ENCODE measurements around the gene PILRB.
A peak's percentile ranks its signal among the peaks of the same experiment; 100 is the strongest.
"Not testable (repeated sequence)": the region's sequence is repeated elsewhere in the genome, so short reads cannot be mapped to it uniquely, and the experiment has no call there.

The PILRB gene

DNA sequence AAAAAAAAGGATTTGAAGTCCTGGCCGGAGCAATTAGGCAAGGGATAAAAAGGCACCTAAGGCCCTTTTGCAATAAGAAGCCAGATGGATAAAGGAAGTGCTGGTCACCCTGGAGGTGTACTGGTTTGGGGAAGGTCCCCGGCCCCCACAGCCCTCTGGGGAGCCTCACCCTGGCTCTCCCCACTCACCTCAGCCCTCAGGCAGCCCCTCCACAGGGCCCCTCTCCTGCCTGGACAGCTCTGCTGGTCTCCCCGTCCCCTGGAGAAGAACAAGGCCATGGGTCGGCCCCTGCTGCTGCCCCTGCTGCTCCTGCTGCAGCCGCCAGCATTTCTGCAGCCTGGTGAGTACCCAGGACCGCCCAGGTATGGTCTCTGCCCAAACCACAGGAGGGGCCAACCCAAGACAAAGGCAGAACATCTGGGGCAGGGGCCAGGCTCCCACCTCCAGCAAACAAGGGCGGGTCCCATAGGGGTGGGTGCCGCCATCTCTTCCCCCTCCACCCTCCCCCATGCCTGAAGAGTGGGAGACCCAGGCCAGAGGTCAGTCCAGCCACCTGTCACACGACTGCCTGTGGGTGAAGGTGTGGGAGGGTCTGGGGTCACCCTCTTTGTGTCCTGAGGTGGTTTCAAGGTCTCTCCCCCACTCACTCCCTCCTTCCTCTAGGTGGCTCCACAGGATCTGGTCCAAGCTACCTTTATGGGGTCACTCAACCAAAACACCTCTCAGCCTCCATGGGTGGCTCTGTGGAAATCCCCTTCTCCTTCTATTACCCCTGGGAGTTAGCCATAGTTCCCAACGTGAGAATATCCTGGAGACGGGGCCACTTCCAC is at the start of gene PILRB:
Gene PILRB, plus strand, starts transcription at position 91 of the 830 bp plus-strand sequence. Its CDS starts 186 bp downstream, at position 277.
- no peaks in the 10 kb centered on the region for H3K9me3 Mint-ChIP-seq
- peaks cover 97% of the 10 kb centered on the region for H3K36me3 Mint-ChIP-seq
- no peak within 1 kb of the TSS for H3K4me3 Mint-ChIP-seq
- peak within 1 kb of the TSS; percentile 95 for H3K27ac Mint-ChIP-seq
- DNase-seq (ENCODE audit: low spot score in 2 of 2) (no peak), ATAC-seq (no peak)
- peaks cover 24% of the 10 kb centered on the region for H3K4me1 Mint-ChIP-seq

DNA sequence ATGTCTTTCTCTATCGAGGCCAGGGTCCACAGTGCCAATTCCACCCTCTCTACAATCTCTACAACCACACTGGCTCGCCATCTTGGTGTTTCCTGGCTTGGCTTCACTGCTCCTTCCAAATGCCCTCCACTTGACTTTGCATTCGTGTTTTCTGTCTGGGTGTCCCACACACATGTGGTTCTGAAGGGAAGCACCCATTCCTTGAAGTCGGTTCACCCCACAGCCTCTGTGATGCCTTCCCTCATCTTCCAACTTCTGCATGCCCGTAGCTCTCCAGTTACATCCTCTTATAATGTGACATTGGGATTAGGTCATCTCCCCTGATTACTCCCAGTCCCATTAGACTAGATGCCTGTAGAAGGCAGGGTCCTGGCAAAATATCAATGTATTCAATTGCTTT is 39.6 kb upstream of the PILRB start:
- not testable (repeated sequence) for ATAC-seq; DNase-seq (ENCODE audit: low spot score in 2 of 2); H3K9me3 Mint-ChIP-seq
- Mint-ChIP-seq H3K36me3 (peaks cover 36% of the 10 kb centered on the region), H3K4me3 (peak overlapping the region; percentile 63), H3K27ac (peak overlapping the region; percentile 75), H3K4me1 (peaks cover 16% of the 10 kb centered on the region)

DNA sequence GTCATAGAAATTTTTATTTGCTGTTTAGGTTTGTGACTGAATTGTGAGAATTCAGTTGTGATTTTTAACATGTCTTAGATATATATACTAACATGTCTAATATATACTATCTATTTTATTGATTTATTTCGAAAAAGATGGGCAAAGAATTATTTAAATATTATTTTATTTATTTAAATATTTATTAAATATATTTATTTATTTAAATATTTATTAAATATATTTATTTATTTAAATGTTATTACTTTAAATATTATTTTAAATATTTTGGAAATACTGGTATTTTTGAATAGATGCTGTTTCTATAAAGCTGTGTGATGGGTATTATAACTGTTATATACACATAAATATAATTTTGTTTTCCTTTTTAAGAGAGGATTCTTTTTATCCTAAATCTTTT is 36.3 kb upstream of the PILRB start:
- H3K27ac Mint-ChIP-seq; H3K9me3 Mint-ChIP-seq; H3K4me3 Mint-ChIP-seq; ATAC-seq; DNase-seq (ENCODE audit: low spot score in 2 of 2): not testable (repeated sequence)
- Mint-ChIP-seq H3K36me3 (peaks cover 69% of the 10 kb centered on the region), H3K4me1 (peaks cover 16% of the 10 kb centered on the region)

DNA sequence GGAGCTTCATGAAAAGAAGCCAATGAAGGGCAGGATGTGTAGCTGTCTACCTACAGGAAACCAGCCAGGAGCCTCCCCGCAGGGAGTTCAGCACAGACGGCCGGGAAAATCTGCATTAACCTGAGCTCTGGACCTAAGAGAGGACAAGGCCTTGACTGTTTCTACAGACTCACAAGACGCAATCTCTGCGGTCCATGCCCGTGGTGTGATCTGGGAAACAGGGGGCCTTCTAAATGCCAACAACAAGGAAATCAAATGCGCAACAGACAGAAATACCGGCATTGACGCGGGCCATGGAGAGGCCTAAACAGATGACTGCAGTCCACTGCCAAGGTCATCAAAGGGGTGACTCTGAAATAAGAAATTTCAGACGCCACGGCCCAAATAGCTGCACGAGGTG is 33.7 kb upstream of the PILRB start:
- not testable (repeated sequence) for H3K4me1 Mint-ChIP-seq; H3K9me3 Mint-ChIP-seq; ATAC-seq; H3K4me3 Mint-ChIP-seq; DNase-seq (ENCODE audit: low spot score in 2 of 2); H3K27ac Mint-ChIP-seq
- peaks cover 87% of the 10 kb centered on the region for H3K36me3 Mint-ChIP-seq

DNA sequence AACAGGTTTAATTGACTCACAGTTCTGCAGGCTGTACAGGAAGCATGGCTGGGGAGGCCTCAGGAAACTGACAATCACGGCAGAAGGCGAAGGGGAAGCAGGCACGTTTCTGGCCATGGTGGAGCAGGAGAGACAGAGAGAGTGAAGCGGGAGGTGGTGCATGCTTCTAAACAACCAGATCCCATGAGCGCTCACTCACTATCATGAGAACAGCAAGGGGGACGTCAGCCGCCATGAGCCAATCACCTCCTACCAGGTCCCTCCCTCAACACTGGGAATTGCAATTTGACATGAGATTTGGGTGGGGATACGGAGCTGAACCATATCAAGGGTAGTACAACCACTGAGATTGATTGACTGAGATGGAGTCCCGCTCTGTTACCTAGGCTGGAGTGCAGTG is 32.2 kb upstream of the PILRB start:
- not testable (repeated sequence) for H3K9me3 Mint-ChIP-seq; H3K4me3 Mint-ChIP-seq; ATAC-seq; H3K4me1 Mint-ChIP-seq; DNase-seq (ENCODE audit: low spot score in 2 of 2); H3K27ac Mint-ChIP-seq
- peaks cover 93% of the 10 kb centered on the region for H3K36me3 Mint-ChIP-seq

DNA sequence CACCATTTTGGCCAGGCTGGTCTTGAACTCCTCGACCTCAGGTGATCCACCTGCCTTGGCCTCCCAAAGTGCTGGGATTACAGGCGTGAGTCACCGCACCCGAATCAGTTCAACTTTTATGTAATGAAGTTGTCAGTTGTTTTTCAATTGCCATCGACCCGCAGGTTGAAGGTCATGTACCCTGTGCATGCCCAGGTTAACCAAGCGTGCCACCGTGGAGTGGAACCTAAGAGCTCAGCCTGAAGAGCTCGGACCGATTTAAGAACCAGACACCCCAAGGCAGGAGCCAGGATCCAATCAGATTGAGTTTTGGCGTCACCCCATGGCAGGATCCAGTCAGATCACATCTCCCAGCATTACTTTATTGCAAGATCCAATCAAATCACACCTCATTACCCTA is 31.0 kb upstream of the PILRB start:
- not testable (repeated sequence) for H3K4me1 Mint-ChIP-seq; DNase-seq (ENCODE audit: low spot score in 2 of 2); H3K9me3 Mint-ChIP-seq; H3K27ac Mint-ChIP-seq; H3K4me3 Mint-ChIP-seq; ATAC-seq
- peaks cover 91% of the 10 kb centered on the region for H3K36me3 Mint-ChIP-seq

DNA sequence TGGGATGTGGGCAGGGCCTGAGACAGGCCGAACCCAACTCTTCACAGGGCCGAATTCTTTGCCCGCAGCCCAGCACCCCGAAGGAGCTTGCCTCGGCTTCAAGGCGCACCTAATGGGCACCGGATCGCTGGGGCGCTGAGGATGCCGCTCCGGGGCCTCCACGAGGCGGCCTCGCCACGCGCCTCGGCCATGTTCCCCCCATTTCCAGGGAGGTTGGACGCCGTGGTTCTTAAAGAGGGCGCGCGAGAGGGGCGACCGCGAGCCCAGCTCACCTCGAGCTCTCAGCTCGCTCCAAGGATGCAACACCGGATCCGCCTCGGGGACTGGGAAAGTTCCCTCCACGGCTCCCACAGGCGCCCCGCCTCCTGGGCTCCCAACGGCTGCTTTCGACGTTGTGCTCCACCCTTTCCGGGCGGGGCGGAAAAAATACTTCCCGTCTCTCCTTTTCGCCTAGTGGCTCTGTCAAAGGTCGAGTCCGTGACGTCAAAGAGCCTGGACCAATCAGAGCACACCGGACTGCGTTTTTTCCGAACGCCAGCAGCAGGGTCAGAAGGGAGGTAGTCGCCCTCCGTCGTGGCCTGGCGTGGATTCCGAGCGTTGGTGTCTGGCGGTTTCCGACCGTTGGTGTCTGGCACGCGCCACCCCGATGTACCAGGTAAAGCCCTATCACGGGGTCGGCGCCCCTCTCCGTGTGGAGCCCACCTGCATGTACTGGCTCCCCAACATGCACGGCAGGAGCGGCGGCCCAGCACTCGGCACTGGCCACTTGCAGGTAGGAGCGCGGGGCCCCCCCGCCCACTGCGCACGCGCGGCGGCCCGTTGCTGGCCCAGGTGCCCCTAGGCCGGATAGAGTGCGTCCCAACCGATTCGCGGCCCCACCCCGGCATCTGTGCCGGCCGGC is 22.1 kb upstream of the PILRB start:
- ATAC-seq: peak; percentile 98
- H3K4me1 Mint-ChIP-seq, H3K9me3 Mint-ChIP-seq: not testable (repeated sequence)
- Mint-ChIP-seq H3K27ac (peak overlapping the region; percentile 94), H3K4me3 (peak overlapping the region; percentile 88), H3K36me3 (peaks cover 63% of the 10 kb centered on the region)
- DNase-seq (ENCODE audit: low spot score in 2 of 2): peak; percentile 80 to 94

DNA sequence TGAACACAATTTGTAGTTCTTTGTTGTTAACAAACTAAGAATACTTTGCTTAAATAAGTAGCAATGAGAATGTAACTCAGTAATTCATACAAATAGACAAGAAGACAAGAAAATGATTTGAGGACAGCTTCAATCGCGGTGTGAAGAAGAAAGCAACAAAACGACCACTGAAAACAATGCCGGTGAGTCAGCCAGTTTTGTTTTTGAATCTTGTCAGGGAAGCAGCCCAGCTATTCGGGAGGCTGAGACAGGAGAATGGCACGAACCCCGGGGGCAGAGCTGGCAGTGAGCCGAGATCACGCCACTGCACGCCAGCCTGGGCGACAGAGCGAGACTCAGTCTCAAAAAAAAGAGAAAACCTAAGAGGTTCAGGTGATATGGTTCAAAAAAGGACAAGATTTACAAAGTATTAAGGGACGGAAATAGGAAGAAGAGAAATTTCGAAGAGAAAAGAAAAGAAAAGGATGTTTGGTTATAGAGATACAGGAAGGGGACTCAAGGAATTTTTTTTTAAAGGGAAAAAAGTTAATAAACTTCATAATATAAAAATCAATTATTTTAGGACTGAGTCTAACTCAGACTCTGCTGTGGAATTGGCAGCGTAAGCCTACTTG is 19.7 kb upstream of the PILRB start:
- H3K27ac Mint-ChIP-seq; ATAC-seq; H3K9me3 Mint-ChIP-seq; DNase-seq (ENCODE audit: low spot score in 2 of 2): not testable (repeated sequence)
- H3K4me1 Mint-ChIP-seq: peaks cover 17% of the 10 kb centered on the region
- H3K36me3 Mint-ChIP-seq: peaks cover 74% of the 10 kb centered on the region
- peak overlapping the region; percentile 88 for H3K4me3 Mint-ChIP-seq

DNA sequence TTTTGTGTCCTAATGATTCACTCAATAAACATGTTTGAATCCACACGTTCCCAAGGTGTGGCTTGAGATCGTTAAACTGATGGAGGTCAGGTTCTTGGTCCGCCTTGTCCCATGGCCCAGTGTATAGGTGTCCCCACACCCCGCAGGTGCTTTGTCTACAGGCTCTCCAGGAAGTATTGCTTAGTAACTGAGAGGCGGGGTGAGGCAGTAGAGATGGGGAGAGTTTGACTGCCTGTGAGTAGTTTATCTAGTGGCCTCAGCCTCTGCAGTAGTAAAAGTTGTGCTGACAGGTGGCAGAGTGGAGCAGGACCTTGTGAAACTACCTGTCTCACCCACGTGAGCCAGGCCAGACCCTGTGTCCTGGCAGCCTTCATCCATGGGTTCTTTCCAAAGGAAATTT is 16.6 kb upstream of the PILRB start:
- peaks cover 30% of the 10 kb centered on the region for H3K4me1 Mint-ChIP-seq
- ATAC-seq; H3K4me3 Mint-ChIP-seq; H3K9me3 Mint-ChIP-seq; DNase-seq (ENCODE audit: low spot score in 2 of 2): not testable (repeated sequence)
- H3K36me3 Mint-ChIP-seq: peaks cover 92% of the 10 kb centered on the region
- H3K27ac Mint-ChIP-seq: peak overlapping the region; percentile 10

DNA sequence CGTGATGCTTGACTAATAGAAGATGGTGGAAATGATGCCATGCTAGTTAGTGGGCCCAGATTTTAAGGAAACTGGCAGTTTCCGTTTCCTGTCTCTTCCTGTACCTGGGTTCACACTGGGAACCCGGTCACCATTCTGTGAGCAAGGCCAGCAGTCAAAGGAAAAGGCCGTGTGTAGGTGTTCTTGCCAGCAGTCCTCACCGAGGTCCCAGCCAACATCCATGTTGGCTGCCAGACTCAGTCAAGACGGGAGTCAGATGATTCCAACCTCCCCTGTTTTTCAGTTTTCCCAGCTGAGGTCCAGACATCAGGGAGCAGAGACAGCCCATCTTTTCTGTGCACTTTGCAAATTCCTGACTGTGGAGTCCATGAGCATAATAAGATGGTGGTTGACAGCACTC is 15.2 kb upstream of the PILRB start:
- DNase-seq (ENCODE audit: low spot score in 2 of 2) (no peak), ATAC-seq (no peak)
- Mint-ChIP-seq H3K4me1 (peaks cover 30% of the 10 kb centered on the region), H3K9me3 (no peaks in the 10 kb centered on the region), H3K36me3 (peaks cover 100% of the 10 kb centered on the region), H3K4me3 (no peak overlapping the region), H3K27ac (peak overlapping the region; percentile 5)

DNA sequence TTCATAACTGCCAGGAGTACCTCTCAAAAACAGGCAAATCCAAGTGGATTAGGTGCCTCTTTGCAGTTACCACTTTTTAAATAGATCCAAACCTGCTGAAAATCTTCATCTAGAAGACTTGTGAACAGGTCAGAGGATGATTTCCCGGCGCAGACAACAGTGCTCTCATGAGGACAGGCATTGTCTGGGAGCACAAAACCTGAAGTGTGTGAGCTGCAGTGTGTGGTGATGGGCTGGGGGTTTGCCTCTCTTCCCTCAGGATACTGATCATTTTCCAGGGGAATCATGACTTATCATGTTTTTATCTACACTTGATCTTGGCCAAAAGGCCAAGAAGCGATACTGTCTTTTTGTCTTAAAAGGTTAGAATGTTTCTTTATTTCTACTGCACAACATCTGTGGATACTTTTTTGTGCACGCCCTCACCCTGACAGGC is 13.8 kb upstream of the PILRB start:
- not testable (repeated sequence) for ATAC-seq; H3K9me3 Mint-ChIP-seq; DNase-seq (ENCODE audit: low spot score in 2 of 2)
- H3K27ac Mint-ChIP-seq: peak overlapping the region; percentile 95
- peaks cover 30% of the 10 kb centered on the region for H3K4me1 Mint-ChIP-seq
- peak overlapping the region; percentile 71 for H3K4me3 Mint-ChIP-seq
- H3K36me3 Mint-ChIP-seq: peaks cover 100% of the 10 kb centered on the region

DNA sequence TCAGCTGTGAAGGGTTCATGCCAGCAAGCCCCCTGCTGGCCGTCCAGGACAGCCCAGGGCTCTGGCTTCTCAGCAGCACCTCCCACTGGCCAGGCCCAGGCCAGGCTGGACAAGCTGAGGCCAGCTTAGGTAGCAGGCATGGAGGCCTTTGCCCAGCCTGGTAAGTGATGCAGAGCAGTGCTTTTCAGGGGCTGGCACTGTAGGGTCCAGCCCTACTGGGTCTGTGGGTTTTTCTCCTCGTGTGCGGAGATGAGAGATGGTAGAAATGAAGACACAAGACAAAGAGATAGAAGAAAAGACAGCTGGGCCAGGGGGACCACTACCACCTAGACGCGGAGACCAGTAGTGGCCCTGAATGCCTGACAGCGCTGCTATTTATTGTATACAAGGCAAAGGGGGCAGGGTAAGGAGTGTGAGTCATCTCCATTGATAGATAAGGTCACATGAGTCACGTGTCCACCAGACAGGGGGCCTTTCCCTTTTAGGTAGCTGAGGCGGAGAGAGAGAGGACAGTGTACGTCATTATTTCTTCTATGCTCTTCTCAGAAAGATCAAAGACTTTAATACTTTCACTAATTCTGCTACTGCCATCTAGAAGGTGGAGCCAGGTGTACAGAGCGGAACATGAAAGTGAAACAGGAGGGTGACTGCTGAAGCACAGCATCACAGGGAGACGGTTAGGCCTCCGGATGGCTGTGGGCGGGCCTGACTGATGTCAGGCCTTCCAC is 13.2 kb upstream of the PILRB start:
- peak; percentile 94 for ATAC-seq
- H3K9me3 Mint-ChIP-seq: not testable (repeated sequence)
- Mint-ChIP-seq H3K27ac (peak overlapping the region; percentile 95), H3K4me1 (peaks cover 32% of the 10 kb centered on the region), H3K4me3 (peak overlapping the region; percentile 71), H3K36me3 (peaks cover 100% of the 10 kb centered on the region)
- peak; percentile 49 to 85 for DNase-seq (ENCODE audit: low spot score in 2 of 2)

DNA sequence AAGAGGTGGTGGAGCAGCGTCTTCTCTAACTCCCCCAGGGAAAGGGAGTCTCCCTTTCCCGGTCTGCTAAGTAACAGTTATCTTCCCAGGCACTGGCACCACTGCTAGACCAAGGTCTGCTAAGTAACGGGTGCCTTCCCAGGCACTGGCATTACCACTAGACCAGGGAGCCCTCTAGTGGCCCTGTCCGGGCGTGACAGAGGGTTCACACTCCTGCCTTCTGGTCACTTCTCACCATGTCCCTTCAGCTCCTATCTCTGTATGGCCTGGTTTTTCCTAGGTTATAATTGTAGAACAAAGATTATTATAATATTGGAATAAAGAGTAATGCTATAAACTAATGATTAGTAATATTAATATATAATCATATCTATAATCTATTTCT is 12.6 kb upstream of the PILRB start:
- H3K9me3 Mint-ChIP-seq: not testable (repeated sequence)
- ATAC-seq: peak; percentile 64
- Mint-ChIP-seq H3K27ac (peak overlapping the region; percentile 95), H3K4me1 (peaks cover 35% of the 10 kb centered on the region), H3K36me3 (peaks cover 100% of the 10 kb centered on the region), H3K4me3 (peak overlapping the region; percentile 71)
- DNase-seq (ENCODE audit: low spot score in 2 of 2): peak in 1 of 2 donors; percentile 80

DNA sequence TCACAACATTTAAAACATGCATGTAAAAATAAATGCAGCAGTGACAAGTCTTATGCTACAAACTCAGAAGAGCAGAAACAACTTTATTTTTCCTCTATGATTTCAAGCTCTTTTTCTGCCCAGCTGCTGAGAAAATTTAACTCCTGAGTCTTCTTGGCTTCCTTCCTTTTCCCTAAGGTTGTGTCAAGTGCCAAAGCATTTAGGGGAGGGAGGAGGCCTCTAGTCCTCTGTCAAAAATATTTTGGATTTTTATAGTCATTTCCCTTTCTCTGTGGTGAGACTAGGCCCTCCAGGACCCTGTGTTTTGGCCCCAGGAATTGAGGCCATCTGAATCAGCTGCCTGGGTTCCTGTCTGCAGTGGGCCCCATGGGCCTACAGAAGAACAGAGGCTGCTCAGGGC is 11.0 kb upstream of the PILRB start:
- DNase-seq (ENCODE audit: low spot score in 2 of 2) (no peak), ATAC-seq (no peak)
- Mint-ChIP-seq H3K4me3 (no peak overlapping the region), H3K27ac (peak overlapping the region; percentile 50), H3K9me3 (no peaks in the 10 kb centered on the region), H3K36me3 (peaks cover 92% of the 10 kb centered on the region), H3K4me1 (peaks cover 47% of the 10 kb centered on the region)

All from stimulated activated effector memory CD8-positive, alpha-beta T cell treated with anti-CD3 and anti-CD28 coated beads, Interleukin-12 subunit alpha, Interleukin-12 subunit beta, amount 100 ng/mL, for 72 hours (primary cell).